LoVo (cell line): ENCODE results near the gene CRADD.
"Not testable (repeated sequence)": the region's sequence is repeated elsewhere in the genome, so short reads cannot be mapped to it uniquely, and the experiment has no call there.

Experiments used
- DNase-seq: peaks from one replicate; pipeline ENCODE4 v3.0.0-alpha.2; 2016; ENCODE audit warnings: low spot score

The CRADD gene

GRCh38 chr12:93784339-93785086 lies 107.3 kb downstream of the CRADD start:
- peak; percentile 21 for DNase-seq

GRCh38 chr12:93785249-93786010 lies 108.3 kb downstream of the CRADD start:
- peak; percentile 91 for DNase-seq

- DNase-seq, result peak; percentile 19
Measured at GRCh38 chr12:93786656-93787397, 109.7 kb downstream of the CRADD start.

- no peak for DNase-seq
Measured at GRCh38 chr12:93788853-93789252, 111.7 kb downstream of the CRADD start.

GRCh38 chr12:93789767-93790166 lies 112.6 kb downstream of the CRADD start:
- no peak for DNase-seq

- no peak for DNase-seq
Measured at GRCh38 chr12:93790472-93791152, 113.4 kb downstream of the CRADD start.

DNA sequence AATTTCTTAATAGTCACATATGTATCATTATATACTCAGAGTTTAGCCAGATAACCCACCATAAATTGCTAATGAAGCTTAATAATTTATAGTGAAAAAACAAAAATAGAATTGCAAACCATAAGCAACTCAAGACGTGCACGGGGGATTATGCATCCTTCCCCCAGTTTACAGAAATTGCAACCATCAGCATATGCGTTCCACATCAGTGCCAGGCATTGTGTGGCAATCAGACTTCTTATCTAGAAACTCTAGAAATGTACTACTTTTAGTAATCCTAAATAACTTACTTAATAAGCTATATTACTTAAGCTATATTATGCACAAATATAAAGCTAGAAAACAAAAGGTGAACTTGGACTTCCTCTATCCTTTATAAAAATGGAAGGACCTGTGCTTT lies 115.8 kb downstream of the CRADD start:
- no peak for DNase-seq

DNA sequence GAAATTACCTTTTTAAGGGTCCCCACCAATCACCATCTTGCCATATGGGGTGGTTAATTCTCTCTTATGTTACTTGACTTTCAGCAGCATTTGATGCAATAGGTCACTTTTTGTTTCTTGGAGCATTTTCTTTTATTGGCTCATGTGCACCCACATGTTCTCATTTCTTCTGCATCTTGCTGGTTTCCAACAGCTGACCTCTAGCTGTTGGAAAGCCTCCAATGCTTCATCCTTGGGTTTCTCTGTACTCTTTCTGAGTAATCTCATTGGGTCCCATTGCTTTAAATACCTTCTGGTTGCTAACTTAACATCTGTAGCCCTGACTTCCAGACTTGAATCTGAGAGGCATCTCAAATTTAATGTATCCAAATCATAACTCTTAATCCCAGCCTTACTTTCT lies 116.8 kb downstream of the CRADD start:
- no peak for DNase-seq

- DNase-seq, result no peak
Measured at GRCh38 chr12:93794738-93795137, 117.6 kb downstream of the CRADD start.

- DNase-seq, result no peak
Measured at GRCh38 chr12:93795352-93795751, 118.2 kb downstream of the CRADD start.

DNA sequence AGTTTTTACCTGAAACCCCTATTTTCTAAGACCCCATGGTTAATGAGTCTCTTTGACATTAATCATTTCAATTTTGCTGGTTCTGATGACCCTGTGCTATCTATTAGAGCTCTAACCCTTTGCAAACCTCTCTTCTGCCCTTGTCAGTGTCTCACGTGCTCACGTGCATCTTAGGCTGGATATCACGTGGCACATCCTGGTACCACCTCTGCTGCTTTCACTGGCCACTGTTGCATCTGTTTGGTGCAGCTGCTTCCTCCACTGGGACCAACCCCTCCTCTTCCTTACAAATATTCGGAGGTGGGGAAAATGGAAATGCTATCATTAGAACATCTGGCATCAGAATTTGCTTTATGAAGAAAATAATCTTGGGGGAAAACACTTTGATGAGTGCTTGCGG lies 119.6 kb downstream of the CRADD start:
- no peak for DNase-seq

- no peak for DNase-seq
Measured at GRCh38 chr12:93798279-93799151, 121.3 kb downstream of the CRADD start.

DNA sequence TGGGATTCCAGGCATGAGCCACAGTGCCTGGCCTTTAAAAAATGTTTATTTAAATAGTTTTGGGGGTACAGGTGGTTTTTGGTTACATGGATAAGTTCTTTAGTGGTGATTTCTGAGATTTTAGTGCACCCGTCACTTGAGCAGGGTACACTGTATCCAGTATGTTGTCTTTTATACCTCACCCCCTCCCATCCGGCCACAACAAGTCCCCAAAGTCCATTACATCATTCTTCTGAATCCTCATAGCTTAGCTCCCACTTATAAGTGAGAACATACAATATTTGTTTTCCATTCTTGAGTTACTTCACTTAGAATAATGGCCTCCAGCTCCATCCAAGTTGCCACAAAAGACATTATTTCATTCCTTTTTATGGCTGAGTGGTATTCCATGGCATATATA lies 124.5 kb downstream of the CRADD start:
- DNase-seq, result not testable (repeated sequence)

- DNase-seq, result no peak
Measured at GRCh38 chr12:93802293-93802692, 125.1 kb downstream of the CRADD start.

DNA sequence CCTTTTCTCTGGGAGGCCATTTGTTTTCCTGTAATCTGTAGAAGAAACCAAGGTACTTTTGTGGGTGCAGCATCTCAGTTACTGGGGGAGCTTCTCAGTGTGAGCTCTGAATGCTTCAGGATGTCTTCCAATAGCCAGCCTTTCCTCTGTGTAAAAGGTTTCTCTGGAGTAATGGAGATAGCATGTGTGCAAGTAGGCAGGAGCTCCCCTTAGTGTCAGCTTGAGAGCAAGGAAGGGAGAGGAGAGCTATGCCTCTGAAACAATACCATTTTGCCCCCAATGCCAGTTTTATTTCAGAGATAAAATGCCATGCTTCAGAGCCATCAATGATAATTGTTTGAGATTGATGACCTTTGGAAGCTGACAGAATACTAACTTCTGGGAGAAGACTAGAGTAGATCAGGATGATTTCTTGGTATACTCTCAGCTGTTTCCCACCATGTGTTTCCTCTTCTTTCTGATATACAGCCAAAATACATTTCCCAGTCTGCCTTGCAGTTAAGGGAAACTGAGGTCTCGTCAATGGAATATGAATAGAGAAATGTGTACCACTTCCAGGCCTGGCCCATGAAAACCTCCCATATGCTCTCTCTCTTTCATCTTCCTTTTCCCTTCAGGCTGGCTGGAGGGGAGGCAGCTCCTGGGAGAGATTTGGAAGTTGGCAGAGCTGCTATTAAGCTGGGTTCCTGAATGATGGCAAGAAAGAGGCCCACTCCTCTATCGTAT lies 125.7 kb downstream of the CRADD start:
- DNase-seq, result no peak

DNA sequence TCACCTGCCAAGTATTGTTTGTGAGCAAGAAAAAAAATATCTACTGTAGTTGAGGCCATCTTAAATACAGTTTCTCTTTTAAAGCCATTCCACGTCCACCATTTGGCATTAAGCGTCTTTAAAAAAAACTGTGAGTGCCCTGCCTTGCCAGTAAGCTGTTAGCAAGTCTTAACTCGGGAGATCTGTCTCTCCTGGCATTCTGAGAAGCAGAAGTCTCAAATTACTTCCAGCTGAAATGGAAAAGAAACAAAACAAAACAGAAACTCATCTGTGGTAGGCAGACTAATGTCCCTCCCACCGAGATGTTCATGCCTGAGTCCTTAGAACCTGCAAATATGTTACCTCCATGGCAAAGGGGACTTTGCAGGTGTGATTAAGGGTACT lies 126.2 kb downstream of the CRADD start:
- DNase-seq, result no peak

DNA sequence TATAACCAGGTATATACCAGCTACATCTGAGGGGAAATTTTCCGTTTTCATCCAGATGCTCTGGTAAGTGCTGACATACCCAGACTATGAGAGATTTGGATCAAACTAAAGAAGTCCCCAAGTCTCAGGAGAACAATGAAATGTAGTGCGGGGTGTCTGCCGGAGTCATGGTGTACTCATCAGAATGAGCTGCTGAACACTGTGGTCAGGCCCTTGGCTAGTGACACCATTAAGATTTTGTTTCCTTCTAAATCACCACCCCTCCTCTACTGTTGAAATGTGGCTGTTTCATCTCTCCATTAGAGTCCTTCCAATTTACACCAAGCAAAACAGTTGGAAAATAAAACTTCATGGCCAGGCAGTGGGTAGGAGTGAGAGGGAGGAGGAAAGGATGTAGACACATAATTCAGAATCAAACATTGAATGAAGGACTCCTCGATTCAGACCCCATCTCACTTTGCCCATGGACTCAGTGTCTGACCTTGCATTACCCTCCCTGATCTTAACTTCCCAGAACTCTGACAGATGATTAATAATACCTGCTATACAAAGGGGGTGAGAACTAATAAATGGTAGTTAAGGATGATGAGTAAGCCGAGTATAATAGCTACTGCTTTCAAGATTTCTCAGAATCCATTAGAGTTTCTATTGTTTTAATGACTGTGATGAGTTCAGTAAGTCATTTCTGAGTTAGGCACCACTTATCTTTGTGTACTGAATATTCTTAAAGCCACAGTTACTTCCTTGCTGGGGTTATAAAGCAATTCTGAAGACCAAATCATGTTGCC lies 127.4 kb downstream of the CRADD start:
- no peak for DNase-seq

DNA sequence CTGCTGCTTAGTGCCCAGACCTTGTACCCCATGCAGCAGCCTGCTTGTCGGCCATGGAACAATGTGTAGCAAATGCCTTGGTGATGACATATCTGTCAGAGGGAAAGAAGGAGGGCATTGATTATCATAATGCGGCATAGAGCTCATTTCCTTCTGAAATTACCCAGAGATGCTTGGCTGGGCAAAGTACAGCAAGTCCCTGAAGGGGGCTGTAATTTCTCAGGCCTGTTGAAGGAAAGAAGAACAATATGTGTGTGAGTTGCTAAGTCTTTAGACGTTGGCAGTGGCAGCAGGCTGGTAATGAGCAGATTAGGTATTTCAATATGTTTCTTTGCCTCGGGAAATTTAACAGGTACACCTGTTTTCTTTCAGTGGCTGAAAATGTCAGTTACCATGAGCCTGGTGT lies 128.6 kb downstream of the CRADD start:
- DNase-seq, result no peak

DNA sequence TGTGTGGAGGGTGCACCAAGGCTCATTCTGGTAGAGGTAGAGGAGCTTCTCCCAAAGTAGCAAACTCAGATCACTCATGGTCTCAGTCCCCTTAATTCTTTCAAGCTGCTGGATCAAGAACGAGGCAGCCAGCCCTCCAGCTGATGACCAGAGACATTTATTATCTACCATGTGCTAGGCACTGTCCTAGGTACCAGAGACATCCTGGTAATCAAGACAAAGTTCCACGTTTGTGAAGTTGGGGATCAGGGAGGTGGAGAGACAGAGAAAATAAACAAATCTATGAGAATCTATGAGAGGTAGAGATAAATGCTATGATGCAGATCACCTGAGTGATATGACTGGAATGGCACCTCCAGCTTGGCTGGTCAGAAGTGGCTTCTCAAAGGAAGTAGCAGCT lies 130.2 kb downstream of the CRADD start:
- no peak for DNase-seq
